Tibial nerve (tissue), 4 donors: ENCODE measurements around the gene MCF2L.

Source experiments
- CTCF ChIP-seq, 5 experiments: fragments of 200-600 bp in 3 of 5; fragments of 450-650 bp in 2 of 5; sonication (generic) in 3 of 5; IDR thresholded peaks; one replicate each; pipeline ENCODE4 v1.5.1; 2016 to 2019; ENCODE audit warnings: antibody characterized with exemption in 5 of 5, mild to moderate bottlenecking in 3 of 5, moderate library complexity in 2 of 5
- EP300 ChIP-seq, 2 donors: sonication (generic); formaldehyde crosslinking; IDR thresholded peaks; one replicate each; pipeline ENCODE4 v1.6.1; 2017; ENCODE audit warnings: antibody characterized with exemption in 2 of 2, mild to moderate bottlenecking in 1 of 2
- POLR2A ChIP-seq, 2 donors: fragments of 450-650 bp; IDR thresholded peaks; one replicate each; pipeline ENCODE4 v1.6.1; 2017; ENCODE audit warnings: antibody characterized with exemption in 2 of 2, mild to moderate bottlenecking in 2 of 2, moderate library complexity in 2 of 2

DNA sequence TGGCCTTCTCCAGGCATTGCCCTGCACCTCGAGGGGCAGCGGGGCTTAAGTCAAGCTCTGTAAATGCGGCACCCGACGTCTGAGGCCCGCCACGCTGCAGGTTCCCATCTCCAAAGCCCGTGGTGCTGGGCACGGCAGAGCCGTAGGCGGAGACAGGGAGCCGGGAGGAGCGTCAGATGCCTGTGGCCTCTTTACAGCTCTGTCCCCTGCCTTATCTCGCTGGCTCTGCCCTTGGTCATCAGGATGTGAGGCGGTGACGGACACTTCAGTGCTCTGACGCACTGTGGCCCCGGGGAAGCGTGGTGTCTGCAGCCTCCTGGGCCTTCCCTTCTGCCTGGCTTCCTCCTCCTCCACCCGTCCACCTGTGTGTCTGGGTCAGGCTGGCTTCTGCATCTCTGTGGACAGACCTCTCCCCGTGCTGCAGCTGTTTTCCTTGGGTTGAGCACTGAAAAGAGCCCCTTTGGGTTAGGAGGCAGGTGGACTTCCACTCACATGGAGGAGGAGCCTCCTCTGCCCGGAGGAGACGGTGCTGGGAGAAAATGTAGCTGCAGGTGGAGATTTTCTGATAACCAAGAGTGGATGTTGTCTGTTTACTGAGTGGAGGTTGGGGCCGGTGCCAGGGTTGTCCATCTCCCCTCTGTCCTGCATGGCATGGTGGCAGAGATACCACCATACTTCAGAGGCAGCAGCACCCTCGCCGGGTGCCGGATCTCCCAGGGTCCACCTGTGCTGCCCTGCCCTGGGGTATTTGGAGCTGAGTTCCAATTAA, 14.6 kb downstream of the MCF2L start:
- TF ChIP-seq CTCF (IDR thresholded peaks at IDR 0.05), result no peak
- TF ChIP-seq POLR2A (IDR thresholded peaks at IDR 0.05), result no peak
- TF ChIP-seq EP300 (IDR thresholded peaks at IDR 0.05), result no peak
